HEK293 (cell line): Measurements from ENCODE around the gene PARD3B.

Source experiments
- CTCF ChIA-PET: fragments of 350-600 bp; formaldehyde crosslinking; extraction: SDS; loops from one replicate; lab custom pipeline; 2021; ENCODE audit warnings: antibody characterized with exemption; lab: Yijun Ruan, JAX
- POLR2A ChIA-PET: fragments of 300-600 bp; formaldehyde crosslinking; extraction: SDS; loops from one replicate; lab custom pipeline; 2020; ENCODE audit warnings: antibody characterized with exemption, inconsistent platforms; lab: Yijun Ruan, JAX
- H3K27ac ChIP-seq: fragments of 200-500 bp; sonication (Bioruptor generic); 2 replicates; pipeline ENCODE4 v1.5.1; 2014; ENCODE audit warnings: low read depth, low read length, control low read depth, inconsistent platforms; ENCODE audit errors: extremely low read depth
- H3K36me3 ChIP-seq, 2 experiments: fragments of 200-500 bp in 1 of 2; sonication (Bioruptor generic) in 1 of 2; 1 replicate in 1 of 2; 2 replicates in 1 of 2; pipeline ENCODE4 v1.5.1; 2014 to 2017; ENCODE audit warnings: inconsistent platforms in 2 of 2, low read length in 2 of 2; ENCODE audit not compliant: control insufficient read depth in 2 of 2, insufficient read depth in 1 of 2
- H3K4me1 ChIP-seq: fragments of 200-500 bp; sonication (Bioruptor generic); 2 replicates; pipeline ENCODE4 v1.5.1; 2014; ENCODE audit warnings: mild to moderate bottlenecking, low read length, inconsistent platforms; ENCODE audit not compliant: control insufficient read depth, insufficient read depth
- H3K4me3 ChIP-seq: 2 replicates; pipeline ENCODE4 v1.5.1; 2011; ENCODE audit warnings: low read depth, mild to moderate bottlenecking, control low read depth, low read length, moderate library complexity
- H3K9me3 ChIP-seq: fragments of 200-500 bp; sonication (Bioruptor generic); 2 replicates; pipeline ENCODE4 v1.5.1; 2014; ENCODE audit warnings: low read depth, low read length, inconsistent platforms; ENCODE audit not compliant: control insufficient read depth, insufficient read depth
- GLI4 ChIP-seq: fragments of 450-650 bp; formaldehyde crosslinking; IDR thresholded peaks from 2 replicates; pipeline ENCODE4 v1.5.1; 2016; ENCODE audit warnings: missing biosample characterization, missing genetic modification characterization
- GLIS2 ChIP-seq: fragments of 450-650 bp; formaldehyde crosslinking; IDR thresholded peaks from 2 replicates; pipeline ENCODE4 v1.5.1; 2016; ENCODE audit warnings: missing biosample characterization, missing genetic modification characterization
- KLF10 ChIP-seq: fragments of 450-650 bp; IDR thresholded peaks from 2 replicates; pipeline ENCODE4 v1.5.1; 2018; ENCODE audit warnings: missing biosample characterization, mild to moderate bottlenecking, missing genetic modification characterization
- KLF9 ChIP-seq: fragments of 450-650 bp; formaldehyde crosslinking; IDR thresholded peaks from 2 replicates; pipeline ENCODE4 v1.5.1; 2016; ENCODE audit warnings: missing biosample characterization, missing genetic modification characterization, low read depth
- MYNN ChIP-seq: fragments of 450-650 bp; formaldehyde crosslinking; IDR thresholded peaks from 2 replicates; pipeline ENCODE4 v1.5.1; 2016; ENCODE audit warnings: missing biosample characterization, missing genetic modification characterization, borderline replicate concordance
- SETDB1 ChIP-seq: IDR thresholded peaks from one replicate; pipeline ENCODE4 v1.6.1; 2017; ENCODE audit warnings: mild to moderate bottlenecking, low read length, moderate library complexity, mixed read lengths; ENCODE audit not compliant: insufficient read length
- ZNF121 ChIP-seq: fragments of 450-650 bp; formaldehyde crosslinking; IDR thresholded peaks from 2 replicates; pipeline ENCODE4 v1.5.1; 2016; ENCODE audit warnings: missing biosample characterization, missing genetic modification characterization
- ZNF184 ChIP-seq: fragments of 450-650 bp; IDR thresholded peaks from 2 replicates; pipeline ENCODE4 v1.5.1; 2018; ENCODE audit warnings: missing biosample characterization, mild to moderate bottlenecking, missing genetic modification characterization
- ZNF23 ChIP-seq: fragments of 450-650 bp; formaldehyde crosslinking; IDR thresholded peaks from 2 replicates; pipeline ENCODE4 v1.5.1; 2016; ENCODE audit warnings: missing biosample characterization, missing genetic modification characterization, borderline replicate concordance
- ZNF350 ChIP-seq: fragments of 450-650 bp; formaldehyde crosslinking; IDR thresholded peaks from 2 replicates; pipeline ENCODE4 v1.5.0; 2017; ENCODE audit warnings: missing biosample characterization, mild to moderate bottlenecking, missing genetic modification characterization
- ZNF391 ChIP-seq: fragments of 450-650 bp; formaldehyde crosslinking; IDR thresholded peaks from 2 replicates; pipeline ENCODE4 v1.5.1; 2016; ENCODE audit warnings: low read depth, missing biosample characterization, missing genetic modification characterization, borderline replicate concordance
- ZNF404 ChIP-seq: fragments of 450-650 bp; formaldehyde crosslinking; IDR thresholded peaks from 2 replicates; pipeline ENCODE4 v1.5.1; 2017; ENCODE audit warnings: missing biosample characterization, missing genetic modification characterization
- ZNF416 ChIP-seq: fragments of 450-650 bp; formaldehyde crosslinking; IDR thresholded peaks from 2 replicates; pipeline ENCODE4 v1.5.1; 2016; ENCODE audit warnings: missing biosample characterization, missing genetic modification characterization
- ZNF530 ChIP-seq: fragments of 450-650 bp; formaldehyde crosslinking; IDR thresholded peaks from 2 replicates; pipeline ENCODE4 v1.5.1; 2016; ENCODE audit warnings: low read depth, missing biosample characterization, missing genetic modification characterization
- ZNF610 ChIP-seq: fragments of 450-650 bp; formaldehyde crosslinking; IDR thresholded peaks from 2 replicates; pipeline ENCODE4 v1.5.1; 2016; ENCODE audit warnings: missing biosample characterization, missing genetic modification characterization, borderline replicate concordance
- ZNF658 ChIP-seq: fragments of 450-650 bp; formaldehyde crosslinking; IDR thresholded peaks from 2 replicates; pipeline ENCODE4; 2016; ENCODE audit warnings: missing biosample characterization, missing genetic modification characterization
- ZNF664 ChIP-seq: fragments of 450-650 bp; formaldehyde crosslinking; IDR thresholded peaks from 2 replicates; pipeline ENCODE4 v1.5.1; 2016; ENCODE audit warnings: missing biosample characterization, missing genetic modification characterization
- ZNF768 ChIP-seq: fragments of 450-650 bp; formaldehyde crosslinking; IDR thresholded peaks from 2 replicates; pipeline ENCODE4 v1.5.1; 2018; ENCODE audit warnings: missing biosample characterization, mild to moderate bottlenecking, missing genetic modification characterization
- TF ChIP-seq, protein P1 (sequence below): fragments of 450-650 bp; formaldehyde crosslinking; IDR thresholded peaks from 2 replicates; pipeline ENCODE4 v1.5.1; 2016; ENCODE audit warnings: missing biosample characterization, missing genetic modification characterization
- TF ChIP-seq, protein P2 (sequence below): fragments of 450-650 bp; formaldehyde crosslinking; IDR thresholded peaks from 2 replicates; pipeline ENCODE4 v1.5.1; 2017; ENCODE audit warnings: missing biosample characterization, missing genetic modification characterization
- TF ChIP-seq, protein P3 (sequence below): fragments of 450-650 bp; formaldehyde crosslinking; IDR thresholded peaks from 2 replicates; pipeline ENCODE4 v1.5.1; 2016; ENCODE audit warnings: missing biosample characterization, missing genetic modification characterization
- TF ChIP-seq, protein P4 (sequence below): fragments of 450-650 bp; formaldehyde crosslinking; IDR thresholded peaks from 2 replicates; pipeline ENCODE4 v1.5.1; 2016; ENCODE audit warnings: missing biosample characterization, missing genetic modification characterization

PARD3B gene

DNA sequence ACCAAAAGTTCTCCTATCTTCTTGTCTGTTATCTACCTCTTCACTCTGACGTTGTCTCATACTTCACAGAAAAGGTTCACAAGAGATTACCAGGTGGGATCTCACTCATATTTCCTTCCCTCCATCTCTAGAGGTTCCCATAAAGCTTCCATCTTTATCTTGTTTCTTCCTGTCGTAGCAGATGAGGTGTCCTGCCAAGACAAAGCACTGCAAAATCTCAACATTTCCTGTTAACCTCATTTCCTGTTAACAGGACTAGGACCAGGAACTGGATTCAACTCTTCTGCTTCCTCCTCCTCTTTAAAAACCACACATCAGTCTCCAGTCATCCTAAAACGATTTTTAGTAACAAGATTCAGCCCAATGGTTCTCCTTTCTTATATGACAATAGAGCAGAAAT, 624.2 kb downstream of the PARD3B start:
- Histone ChIP-seq H3K27ac (no peak overlapping the region), H3K9me3 (no peaks in the 10 kb centered on the region), H3K4me1 (no peaks in the 10 kb centered on the region), H3K36me3 (no peaks in the 10 kb centered on the region), H3K4me3 (no peak overlapping the region)
- no peak for TF ChIP-seq GLI4 (tag by site-specific recombination)
- POLR2A ChIA-PET = no interaction called here
- CTCF ChIA-PET = interaction anchor here (0.6 kb wide), 1 partner anchor 1216 kb away, joined by 3 read pairs; no protein-coding TSS in a partner anchor

DNA sequence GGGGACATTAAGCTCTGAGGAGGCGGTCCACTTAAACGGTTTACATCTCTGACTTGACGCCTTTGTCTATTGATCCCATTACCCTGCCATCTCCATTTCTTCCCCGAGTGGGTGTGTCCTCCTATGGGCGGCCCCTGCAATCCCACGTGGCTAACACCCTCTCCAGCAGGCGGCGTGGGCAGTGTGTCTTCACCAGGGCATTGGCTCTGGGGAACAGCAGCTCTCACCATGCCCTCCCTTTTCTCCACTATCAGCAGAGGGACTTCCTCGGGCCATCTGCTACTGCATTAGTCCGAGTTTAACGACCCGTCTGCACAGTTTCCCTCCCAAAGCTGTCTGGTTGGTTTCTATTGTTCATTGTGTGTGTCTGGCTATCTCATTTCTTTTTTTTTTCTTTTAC, 625.1 kb downstream of the PARD3B start:
- TF ChIP-seq, protein P1, sequence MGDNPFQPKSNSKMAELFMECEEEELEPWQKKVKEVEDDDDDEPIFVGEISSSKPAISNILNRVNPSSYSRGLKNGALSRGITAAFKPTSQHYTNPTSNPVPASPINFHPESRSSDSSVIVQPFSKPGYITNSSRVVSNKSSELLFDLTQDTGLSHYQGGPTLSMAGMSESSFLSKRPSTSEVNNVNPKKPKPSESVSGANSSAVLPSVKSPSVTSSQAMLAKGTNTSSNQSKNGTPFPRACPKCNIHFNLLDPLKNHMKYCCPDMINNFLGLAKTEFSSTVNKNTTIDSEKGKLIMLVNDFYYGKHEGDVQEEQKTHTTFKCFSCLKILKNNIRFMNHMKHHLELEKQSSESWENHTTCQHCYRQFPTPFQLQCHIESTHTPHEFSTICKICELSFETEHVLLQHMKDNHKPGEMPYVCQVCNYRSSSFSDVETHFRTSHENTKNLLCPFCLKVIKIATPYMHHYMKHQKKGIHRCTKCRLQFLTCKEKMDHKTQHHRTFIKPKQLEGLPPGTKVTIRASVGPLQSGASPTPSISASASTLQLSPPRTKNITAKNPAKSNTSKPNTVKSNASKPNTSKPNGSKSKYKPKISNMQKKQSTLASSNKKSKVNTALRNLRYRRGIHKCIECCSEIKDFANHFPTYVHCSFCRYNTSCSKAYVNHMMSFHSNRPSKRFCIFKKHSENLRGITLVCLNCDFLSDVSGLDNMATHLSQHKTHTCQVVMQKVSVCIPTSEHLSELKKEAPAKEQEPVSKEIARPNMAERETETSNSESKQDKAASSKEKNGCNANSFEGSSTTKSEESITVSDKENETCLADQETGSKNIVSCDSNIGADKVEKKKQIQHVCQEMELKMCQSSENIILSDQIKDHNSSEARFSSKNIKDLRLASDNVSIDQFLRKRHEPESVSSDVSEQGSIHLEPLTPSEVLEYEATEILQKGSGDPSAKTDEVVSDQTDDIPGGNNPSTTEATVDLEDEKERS (tag by site-specific recombination) = no peak
- no peak for TF ChIP-seq ZNF23 (tag by site-specific recombination)
- no peak for TF ChIP-seq KLF9
- no peak for TF ChIP-seq ZNF184 (tag by site-specific recombination)
- no peak for TF ChIP-seq ZNF350 (tag by site-specific recombination)
- TF ChIP-seq, protein P2, sequence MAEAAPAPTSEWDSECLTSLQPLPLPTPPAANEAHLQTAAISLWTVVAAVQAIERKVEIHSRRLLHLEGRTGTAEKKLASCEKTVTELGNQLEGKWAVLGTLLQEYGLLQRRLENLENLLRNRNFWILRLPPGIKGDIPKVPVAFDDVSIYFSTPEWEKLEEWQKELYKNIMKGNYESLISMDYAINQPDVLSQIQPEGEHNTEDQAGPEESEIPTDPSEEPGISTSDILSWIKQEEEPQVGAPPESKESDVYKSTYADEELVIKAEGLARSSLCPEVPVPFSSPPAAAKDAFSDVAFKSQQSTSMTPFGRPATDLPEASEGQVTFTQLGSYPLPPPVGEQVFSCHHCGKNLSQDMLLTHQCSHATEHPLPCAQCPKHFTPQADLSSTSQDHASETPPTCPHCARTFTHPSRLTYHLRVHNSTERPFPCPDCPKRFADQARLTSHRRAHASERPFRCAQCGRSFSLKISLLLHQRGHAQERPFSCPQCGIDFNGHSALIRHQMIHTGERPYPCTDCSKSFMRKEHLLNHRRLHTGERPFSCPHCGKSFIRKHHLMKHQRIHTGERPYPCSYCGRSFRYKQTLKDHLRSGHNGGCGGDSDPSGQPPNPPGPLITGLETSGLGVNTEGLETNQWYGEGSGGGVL (tag by site-specific recombination) = no peak
- no peak for TF ChIP-seq KLF10
- TF ChIP-seq, all 188 proteins: peak for 0
- H3K4me1 ChIP-seq = no peaks in the 10 kb centered on the region
- H3K4me3 ChIP-seq = no peak overlapping the region
- no peaks in the 10 kb centered on the region for H3K9me3 ChIP-seq
- no peaks in the 10 kb centered on the region for H3K36me3 ChIP-seq
- CTCF ChIA-PET = interaction anchor here (0.6 kb wide), 1 partner anchor 322 kb away, joined by 3 read pairs; no protein-coding TSS in a partner anchor
- POLR2A ChIA-PET = no interaction called here
- no peak overlapping the region for H3K27ac ChIP-seq

DNA sequence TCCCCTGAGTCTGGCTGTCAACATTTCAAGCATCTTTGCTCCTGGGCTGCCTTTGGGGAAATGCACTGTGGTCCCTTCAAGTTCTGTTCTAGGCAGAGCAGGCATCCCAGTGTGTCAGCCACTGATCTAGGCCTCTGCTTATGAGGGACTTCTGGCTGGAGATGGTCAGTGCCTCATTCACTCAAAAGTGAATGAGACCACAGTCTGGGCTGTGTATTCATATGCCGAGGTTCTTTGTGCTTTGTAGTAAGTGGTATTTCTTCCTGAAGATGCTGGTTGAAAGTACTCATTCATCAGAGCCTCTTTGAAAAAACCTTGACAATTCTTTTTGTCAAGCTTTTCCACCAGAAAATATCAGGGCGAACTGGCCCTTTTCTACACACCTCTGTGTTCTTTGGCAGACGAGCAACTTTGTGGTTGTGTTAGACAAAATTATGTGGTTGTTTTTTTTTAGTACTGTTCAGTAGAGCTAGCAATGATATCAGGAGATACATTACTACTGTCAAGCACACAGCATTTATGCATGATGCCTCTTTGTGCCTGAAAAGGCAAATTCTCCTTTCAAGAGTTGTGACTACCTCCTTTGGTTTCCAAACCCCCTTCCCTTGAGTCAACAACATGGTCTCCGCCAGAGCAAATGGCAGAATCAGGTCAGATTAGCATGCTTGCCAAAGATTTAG, 626.1 kb downstream of the PARD3B start:
- no peaks in the 10 kb centered on the region for H3K9me3 ChIP-seq
- POLR2A ChIA-PET = no interaction called here
- no peak overlapping the region for H3K4me3 ChIP-seq
- TF ChIP-seq ZNF610 (tag by site-specific recombination) = no peak
- TF ChIP-seq, protein P3, sequence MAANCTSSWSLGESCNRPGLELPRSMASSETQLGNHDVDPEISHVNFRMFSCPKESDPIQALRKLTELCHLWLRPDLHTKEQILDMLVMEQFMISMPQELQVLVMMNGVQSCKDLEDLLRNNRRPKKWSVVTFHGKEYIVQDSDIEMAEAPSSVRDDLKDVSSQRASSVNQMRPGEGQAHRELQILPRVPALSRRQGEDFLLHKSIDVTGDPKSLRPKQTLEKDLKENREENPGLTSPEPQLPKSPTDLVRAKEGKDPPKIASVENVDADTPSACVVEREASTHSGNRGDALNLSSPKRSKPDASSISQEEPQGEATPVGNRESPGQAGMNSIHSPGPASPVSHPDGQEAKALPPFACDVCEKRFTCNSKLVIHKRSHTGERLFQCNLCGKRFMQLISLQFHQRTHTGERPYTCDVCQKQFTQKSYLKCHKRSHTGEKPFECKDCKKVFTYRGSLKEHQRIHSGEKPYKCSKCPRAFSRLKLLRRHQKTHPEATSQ = no peak
- TF ChIP-seq ZNF658 (tag by site-specific recombination) = no peak
- no peak for TF ChIP-seq MYNN (tag by site-specific recombination)
- TF ChIP-seq ZNF416 (tag by site-specific recombination) = no peak
- TF ChIP-seq ZNF404 (tag by site-specific recombination) = no peak
- no peak for TF ChIP-seq ZNF391 (tag by site-specific recombination)
- TF ChIP-seq ZNF664 (tag by site-specific recombination) = no peak
- no peak for TF ChIP-seq ZNF768 (tag by site-specific recombination)
- no peak for TF ChIP-seq ZNF530 (tag by site-specific recombination)
- TF ChIP-seq, protein P4, sequence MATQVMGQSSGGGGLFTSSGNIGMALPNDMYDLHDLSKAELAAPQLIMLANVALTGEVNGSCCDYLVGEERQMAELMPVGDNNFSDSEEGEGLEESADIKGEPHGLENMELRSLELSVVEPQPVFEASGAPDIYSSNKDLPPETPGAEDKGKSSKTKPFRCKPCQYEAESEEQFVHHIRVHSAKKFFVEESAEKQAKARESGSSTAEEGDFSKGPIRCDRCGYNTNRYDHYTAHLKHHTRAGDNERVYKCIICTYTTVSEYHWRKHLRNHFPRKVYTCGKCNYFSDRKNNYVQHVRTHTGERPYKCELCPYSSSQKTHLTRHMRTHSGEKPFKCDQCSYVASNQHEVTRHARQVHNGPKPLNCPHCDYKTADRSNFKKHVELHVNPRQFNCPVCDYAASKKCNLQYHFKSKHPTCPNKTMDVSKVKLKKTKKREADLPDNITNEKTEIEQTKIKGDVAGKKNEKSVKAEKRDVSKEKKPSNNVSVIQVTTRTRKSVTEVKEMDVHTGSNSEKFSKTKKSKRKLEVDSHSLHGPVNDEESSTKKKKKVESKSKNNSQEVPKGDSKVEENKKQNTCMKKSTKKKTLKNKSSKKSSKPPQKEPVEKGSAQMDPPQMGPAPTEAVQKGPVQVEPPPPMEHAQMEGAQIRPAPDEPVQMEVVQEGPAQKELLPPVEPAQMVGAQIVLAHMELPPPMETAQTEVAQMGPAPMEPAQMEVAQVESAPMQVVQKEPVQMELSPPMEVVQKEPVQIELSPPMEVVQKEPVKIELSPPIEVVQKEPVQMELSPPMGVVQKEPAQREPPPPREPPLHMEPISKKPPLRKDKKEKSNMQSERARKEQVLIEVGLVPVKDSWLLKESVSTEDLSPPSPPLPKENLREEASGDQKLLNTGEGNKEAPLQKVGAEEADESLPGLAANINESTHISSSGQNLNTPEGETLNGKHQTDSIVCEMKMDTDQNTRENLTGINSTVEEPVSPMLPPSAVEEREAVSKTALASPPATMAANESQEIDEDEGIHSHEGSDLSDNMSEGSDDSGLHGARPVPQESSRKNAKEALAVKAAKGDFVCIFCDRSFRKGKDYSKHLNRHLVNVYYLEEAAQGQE (tag by site-specific recombination) = no peak
- no peak for TF ChIP-seq SETDB1
- TF ChIP-seq ZNF121 (tag by site-specific recombination) = no peak
- no peak for TF ChIP-seq GLIS2 (tag by site-specific recombination)

More for the DNA sequence above, 626.1 kb downstream of the PARD3B start:
- Histone ChIP-seq H3K4me1 (no peaks in the 10 kb centered on the region), H3K27ac (no peak overlapping the region), H3K36me3 (no peaks in the 10 kb centered on the region)
- CTCF ChIA-PET = interaction anchor here (0.6 kb wide), 1 partner anchor 323 kb away, joined by 3 read pairs; no protein-coding TSS in a partner anchor
